ENCODE data around the gene STKLD1. TPM values are rescaled to one million over a fixed set of nuclear protein-coding genes. Genes with fewer than 3 reads are reported as not detected.
"Not testable (repeated sequence)": the region's sequence is repeated elsewhere in the genome, so short reads cannot be mapped to it uniquely, and the experiment has no call there.

The STKLD1 gene
- total RNA-seq, 6 experiments from 2014 or later: 0.46 to 1.4 (median 0.68) TPM

DNA sequence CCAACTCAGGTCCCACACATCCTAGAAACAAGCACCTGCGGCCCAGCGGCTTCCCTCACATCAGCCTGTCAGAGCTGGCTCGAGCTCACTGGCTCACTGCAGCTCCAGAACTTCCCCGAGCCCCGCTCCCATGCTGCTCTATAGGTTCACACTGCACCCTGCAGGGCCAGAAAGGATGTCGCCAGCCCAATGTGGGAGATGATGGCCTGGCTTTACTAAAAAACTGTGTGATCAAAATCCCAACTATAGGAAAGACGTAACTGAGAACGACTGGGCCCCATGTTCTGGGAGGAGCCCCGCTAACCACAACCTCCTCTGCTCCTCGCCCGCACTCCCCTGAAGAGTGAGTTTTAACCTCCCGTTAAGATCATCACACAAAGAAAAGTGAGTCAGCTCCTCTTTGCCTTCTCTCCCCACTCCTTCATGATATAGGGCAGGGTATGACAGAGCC, 4.9 kb upstream of the STKLD1 start:
- peaks cover 52% of the 10 kb centered on the region for H3K4me1 Mint-ChIP-seq (ENCODE audit: low read depth)
- H3K9me3 Mint-ChIP-seq: no peaks in the 10 kb centered on the region
- H3K4me3 Mint-ChIP-seq: no peak overlapping the region; the same call in 1 of the 2 replicates
- peaks cover 13% of the 10 kb centered on the region for H3K27me3 Mint-ChIP-seq (ENCODE audit: insufficient read depth)
- DNase-seq: no peak
- peaks cover 45% of the 10 kb centered on the region for H3K36me3 Mint-ChIP-seq (ENCODE audit: low read depth)
- H3K27ac Mint-ChIP-seq: 0 out of 2 replicates have a peak overlapping the region, but pooled peaks have one; percentile 6
- TF ChIP-seq, protein P1, sequence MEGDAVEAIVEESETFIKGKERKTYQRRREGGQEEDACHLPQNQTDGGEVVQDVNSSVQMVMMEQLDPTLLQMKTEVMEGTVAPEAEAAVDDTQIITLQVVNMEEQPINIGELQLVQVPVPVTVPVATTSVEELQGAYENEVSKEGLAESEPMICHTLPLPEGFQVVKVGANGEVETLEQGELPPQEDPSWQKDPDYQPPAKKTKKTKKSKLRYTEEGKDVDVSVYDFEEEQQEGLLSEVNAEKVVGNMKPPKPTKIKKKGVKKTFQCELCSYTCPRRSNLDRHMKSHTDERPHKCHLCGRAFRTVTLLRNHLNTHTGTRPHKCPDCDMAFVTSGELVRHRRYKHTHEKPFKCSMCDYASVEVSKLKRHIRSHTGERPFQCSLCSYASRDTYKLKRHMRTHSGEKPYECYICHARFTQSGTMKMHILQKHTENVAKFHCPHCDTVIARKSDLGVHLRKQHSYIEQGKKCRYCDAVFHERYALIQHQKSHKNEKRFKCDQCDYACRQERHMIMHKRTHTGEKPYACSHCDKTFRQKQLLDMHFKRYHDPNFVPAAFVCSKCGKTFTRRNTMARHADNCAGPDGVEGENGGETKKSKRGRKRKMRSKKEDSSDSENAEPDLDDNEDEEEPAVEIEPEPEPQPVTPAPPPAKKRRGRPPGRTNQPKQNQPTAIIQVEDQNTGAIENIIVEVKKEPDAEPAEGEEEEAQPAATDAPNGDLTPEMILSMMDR (IDR thresholded peaks at IDR 0.05): no peak

DNA sequence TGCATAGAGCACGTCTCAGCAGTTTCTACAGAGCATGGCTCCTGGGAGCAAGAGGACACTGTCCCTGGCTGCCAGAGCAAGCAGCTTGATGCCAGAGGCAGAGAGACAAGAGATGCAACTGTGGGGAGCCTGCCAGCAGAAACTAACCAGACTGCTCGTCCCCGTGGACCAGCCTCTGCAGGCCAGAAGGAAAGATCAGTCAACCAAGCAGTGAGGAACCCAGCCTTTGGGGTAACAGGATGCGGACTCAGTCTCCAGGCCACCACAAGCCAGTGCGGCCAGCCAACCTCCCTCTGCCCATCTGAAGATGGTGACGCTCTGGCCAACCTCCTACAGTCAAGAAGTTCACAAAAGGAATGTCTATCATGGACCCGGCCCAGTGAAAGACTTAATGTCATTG, 4.0 kb upstream of the STKLD1 start:
- H3K4me1 Mint-ChIP-seq (ENCODE audit: low read depth): peaks cover 58% of the 10 kb centered on the region
- H3K36me3 Mint-ChIP-seq (ENCODE audit: low read depth): peaks cover 45% of the 10 kb centered on the region
- TF ChIP-seq, protein P1 (IDR thresholded peaks at IDR 0.05): no peak
- H3K4me3 Mint-ChIP-seq: peak overlapping the region; percentile 24; the same call in 1 of the 2 replicates
- no peak overlapping the region for H3K27ac Mint-ChIP-seq
- no peak for DNase-seq
- H3K27me3 Mint-ChIP-seq (ENCODE audit: insufficient read depth): peaks cover 13% of the 10 kb centered on the region
- no peaks in the 10 kb centered on the region for H3K9me3 Mint-ChIP-seq

DNA sequence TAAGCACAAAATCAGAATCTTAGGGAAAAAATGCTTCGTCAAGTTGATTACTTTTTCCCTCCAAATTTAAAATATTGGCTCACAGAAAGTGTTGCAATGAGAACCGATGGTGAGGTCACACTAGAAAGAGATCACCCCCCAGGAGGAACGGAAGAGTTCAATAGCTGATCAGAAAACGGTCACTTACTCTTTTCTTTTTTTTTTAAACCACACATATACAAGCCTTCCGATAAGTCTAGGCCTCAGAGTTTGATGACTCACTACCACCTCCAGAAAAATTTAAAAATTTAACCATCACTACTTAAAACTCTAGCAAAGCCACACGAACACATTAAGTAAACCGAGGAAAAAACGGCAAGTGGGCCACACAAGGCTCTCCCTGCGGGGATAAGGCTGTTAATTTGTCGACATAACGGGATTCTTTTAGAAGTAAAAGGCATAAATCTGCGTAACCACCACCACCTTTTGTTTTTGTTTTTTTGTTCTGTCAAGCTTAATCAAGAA, 1.5 kb upstream of the STKLD1 start:
- H3K36me3 Mint-ChIP-seq (ENCODE audit: low read depth): peaks cover 32% of the 10 kb centered on the region
- TF ChIP-seq, protein P1 (IDR thresholded peaks at IDR 0.05): no peak
- H3K27me3 Mint-ChIP-seq (ENCODE audit: insufficient read depth): peaks cover 11% of the 10 kb centered on the region
- peak overlapping the region; percentile 99 for H3K27ac Mint-ChIP-seq
- no peaks in the 10 kb centered on the region for H3K9me3 Mint-ChIP-seq
- peaks cover 56% of the 10 kb centered on the region for H3K4me1 Mint-ChIP-seq (ENCODE audit: low read depth)
- peak overlapping the region; percentile 99 for H3K4me3 Mint-ChIP-seq
- peak; percentile 41 for DNase-seq

DNA sequence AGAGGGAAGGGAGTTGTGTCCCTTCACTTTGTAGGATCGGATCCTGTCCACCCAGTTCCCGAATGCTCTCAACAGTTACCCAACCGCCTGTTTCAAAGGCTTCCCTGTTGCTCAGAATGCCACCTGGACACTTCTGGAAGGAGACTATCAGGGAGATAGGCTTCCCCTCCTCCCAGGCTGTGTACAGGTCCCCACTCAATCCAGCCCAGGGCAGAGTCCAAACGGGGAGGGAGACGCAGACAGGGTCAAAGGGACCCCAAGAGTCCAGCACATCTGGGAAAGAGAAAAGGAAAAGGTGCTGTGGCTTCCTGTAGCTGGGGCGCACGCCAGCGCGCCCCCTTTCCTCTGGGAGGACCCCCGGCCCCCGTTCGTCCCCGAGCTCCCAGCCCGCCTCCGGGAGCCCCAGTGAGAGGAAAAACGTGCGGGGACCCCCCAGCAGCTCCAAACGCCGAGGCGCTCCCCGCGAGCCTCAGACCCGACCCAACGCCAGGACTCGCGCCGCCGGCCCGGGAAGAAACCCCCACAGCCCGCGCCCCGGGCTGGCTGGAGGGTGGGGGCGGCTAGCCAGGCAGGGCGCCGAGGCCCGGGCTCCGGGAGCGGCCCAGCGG, 946 bp upstream of the STKLD1 start:
- Mint-ChIP-seq H3K4me3 (peak overlapping the region; percentile 99), H3K27ac (peak overlapping the region; percentile 99), H3K9me3 (no peaks in the 10 kb centered on the region), H3K27me3 (ENCODE audit: insufficient read depth) (peaks cover 7% of the 10 kb centered on the region), H3K36me3 (ENCODE audit: low read depth) (peaks cover 27% of the 10 kb centered on the region), H3K4me1 (ENCODE audit: low read depth) (peaks cover 51% of the 10 kb centered on the region)
- TF ChIP-seq, protein P1 (IDR thresholded peaks at IDR 0.05): no peak
- DNase-seq: no peak

DNA sequence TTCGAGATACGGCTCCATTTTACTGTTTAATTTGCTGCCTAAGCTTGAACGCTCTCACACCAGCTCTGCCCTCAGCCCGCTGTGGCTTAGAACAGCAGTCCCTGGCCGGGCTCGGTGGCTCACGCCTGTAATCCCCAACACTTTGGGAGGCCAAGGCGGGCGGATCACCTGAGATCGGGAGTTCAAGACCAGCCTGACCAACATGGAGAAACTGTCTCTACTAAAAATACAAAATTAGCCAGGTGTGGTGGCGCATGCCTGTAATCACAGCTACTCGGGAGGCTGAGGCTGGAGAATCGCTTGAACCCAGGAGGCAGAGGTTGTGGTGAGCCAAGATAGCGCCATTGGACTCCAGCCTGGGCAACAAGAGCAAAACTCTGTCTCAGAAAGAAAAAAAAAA, 1.1 kb downstream of the STKLD1 start:
- H3K27me3 Mint-ChIP-seq (ENCODE audit: insufficient read depth); DNase-seq; H3K9me3 Mint-ChIP-seq: not testable (repeated sequence)
- Mint-ChIP-seq H3K36me3 (ENCODE audit: low read depth) (peaks cover 15% of the 10 kb centered on the region), H3K4me3 (peak overlapping the region; percentile 75), H3K27ac (peak overlapping the region; percentile 43), H3K4me1 (ENCODE audit: low read depth) (peaks cover 30% of the 10 kb centered on the region)

DNA sequence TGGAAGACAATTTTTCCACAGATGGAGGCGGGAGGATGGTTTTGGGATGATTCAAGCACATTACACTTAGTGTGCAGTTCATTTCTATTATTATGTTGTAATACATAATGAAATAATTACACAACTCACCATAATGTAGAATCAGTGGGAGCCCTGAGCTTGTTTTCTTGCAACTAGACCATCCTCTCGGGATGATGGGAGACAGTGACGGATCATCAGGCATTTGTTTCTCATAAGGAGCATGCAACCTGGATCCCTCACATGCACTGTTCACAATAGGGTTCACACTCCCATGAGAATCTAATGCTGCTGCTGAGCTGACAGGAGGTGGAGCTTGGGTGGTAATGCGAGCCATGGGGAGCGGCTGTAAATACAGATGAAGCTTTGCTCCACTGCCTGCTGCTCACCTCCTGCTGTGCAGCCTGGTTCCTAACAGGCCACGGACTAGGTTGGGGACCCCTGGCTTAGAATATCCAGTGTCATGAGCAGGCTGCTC, 1.6 kb downstream of the STKLD1 start:
- TF ChIP-seq, protein P1 (IDR thresholded peaks at IDR 0.05): no peak
- H3K36me3 Mint-ChIP-seq (ENCODE audit: low read depth): peaks cover 10% of the 10 kb centered on the region
- H3K27ac Mint-ChIP-seq: peak overlapping the region; percentile 43
- no peaks in the 10 kb centered on the region for H3K9me3 Mint-ChIP-seq
- peaks cover 6% of the 10 kb centered on the region for H3K27me3 Mint-ChIP-seq (ENCODE audit: insufficient read depth)
- DNase-seq: peak; percentile 65
- H3K4me1 Mint-ChIP-seq (ENCODE audit: low read depth): peaks cover 25% of the 10 kb centered on the region
- H3K4me3 Mint-ChIP-seq: peak overlapping the region; percentile 75

All from HFFc6 (cell line).